GM21526 (cell line): ENCODE data around the gene DPY19L1.
"Not testable (repeated sequence)": the region's sequence is repeated elsewhere in the genome, so short reads cannot be mapped to it uniquely, and the experiment has no call there.

ENCODE experiments used
- ATAC-seq: cut with Tn5 transposase; IDR thresholded peaks from one replicate; pipeline ENCODE4 v1.9.1; 2021; ENCODE audit warnings: moderate library complexity; ENCODE audit not compliant: unreplicated experiment, low FRiP score

DPY19L1 gene

DNA sequence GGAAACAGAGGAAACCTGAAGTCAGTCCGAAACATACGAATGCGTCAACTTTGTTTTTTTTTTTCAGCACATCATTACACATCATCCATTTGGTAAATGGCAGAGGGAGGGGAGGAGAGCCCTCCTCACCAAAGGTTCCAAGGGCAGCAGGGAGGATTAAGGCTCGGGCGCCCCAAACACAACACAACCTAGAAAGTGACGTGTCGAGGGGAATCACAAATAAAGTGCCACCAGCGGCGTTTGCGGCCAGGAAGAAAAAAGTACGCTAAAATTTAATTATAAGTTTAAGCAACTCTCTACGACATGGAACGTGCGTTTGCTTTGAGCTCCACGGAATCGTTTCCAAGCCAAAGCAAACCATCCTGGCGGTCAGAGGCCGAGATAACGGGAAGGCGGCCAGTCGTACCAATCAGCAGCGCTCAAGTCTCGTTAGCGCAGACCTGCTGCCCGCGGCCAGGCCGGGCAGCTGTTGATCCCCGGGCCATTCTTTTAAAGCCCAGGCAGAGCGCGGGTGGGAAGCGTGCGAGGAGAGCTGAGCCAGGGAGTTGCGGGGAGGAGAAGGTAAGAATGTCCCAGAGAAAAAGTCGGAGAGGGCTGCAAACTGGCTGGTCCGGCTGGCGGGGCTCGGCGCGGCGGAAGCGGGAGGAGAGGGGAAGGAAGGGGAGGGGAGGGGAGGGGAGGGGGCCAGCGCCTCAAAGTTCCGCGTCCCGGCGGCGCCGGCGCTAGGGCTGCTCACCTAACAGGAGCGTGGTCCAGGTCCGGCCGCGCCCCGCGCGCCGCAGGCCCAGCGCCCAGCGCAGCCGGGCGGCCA is 719 bp downstream of the DPY19L1 start:
- ATAC-seq = no peak

DNA sequence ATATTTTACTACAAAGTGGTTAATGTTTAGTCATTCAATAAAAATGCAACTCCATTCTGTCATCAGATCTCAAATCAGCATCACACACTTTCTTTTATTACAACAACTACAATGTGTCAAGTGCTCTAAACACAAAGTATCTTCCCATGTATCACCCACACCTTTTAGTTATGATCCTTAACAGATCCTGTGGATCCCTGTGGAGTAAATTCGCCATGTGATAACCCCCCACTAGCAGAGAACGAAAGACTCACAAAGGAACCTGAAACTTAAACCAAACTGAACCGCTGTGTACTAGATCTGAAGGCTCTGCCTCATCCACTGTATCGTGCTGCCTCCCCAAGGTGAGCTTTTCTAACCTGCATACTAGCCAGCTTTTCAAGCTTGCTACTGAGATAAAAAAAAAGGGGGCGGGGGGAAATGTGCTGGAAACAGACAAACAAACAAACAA is 1.7 kb downstream of the DPY19L1 start:
- peak; percentile 19 for ATAC-seq

DNA sequence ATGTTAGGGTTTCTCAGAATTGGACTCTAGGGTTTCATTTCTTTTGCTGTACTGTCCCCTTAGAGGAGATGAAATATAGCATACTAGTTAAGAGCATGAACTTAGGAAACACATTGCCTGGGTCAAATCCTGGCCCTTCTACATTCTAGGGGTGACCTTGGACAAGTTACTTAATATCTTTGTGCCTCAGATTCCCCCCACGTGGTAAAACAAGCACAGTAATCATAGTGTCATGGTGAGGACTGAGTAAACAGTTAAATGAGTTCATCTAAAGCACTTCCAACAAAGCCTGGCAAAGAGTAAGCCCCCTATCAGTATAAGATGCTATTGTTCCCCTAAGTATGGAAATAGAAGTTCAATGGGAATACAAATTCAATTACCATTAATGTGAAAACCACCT is 5.1 kb downstream of the DPY19L1 start:
- ATAC-seq = no peak

DNA sequence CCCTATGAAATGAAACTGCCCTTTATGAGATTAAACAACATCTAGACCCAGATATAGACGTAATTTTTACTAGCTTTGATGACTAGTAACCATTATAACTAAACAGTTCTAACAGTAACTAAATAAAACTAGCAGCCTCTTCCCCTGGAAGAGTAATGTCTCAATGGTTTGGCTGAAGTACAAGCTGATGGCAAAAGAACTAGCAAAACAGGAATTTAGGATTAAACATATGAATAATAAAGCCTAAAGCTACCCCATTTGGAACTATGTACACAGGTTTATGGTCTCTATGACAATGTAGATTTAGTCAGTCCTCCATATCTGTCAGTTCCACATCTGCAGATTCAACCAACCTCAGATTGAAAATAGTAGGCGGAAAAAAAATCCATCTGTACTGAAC is 6.4 kb downstream of the DPY19L1 start:
- ATAC-seq = no peak

DNA sequence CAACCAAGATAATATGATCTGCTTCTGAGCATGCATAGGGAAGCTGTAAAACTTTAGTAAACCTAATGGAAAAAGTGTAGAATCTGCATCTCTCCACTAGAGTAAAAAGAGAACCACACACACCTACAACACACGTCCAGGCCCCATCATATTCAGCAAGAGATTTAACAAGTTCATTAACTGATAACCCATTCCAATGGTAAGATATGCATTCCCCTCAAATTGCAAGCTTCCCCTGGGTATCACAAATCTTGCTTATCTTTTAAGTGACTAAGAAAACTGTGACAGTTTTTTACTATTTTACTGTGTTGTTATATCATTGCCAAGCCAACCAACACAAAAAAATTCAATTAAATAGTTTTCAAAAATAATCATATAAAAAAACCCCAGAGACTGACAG is 8.0 kb downstream of the DPY19L1 start:
- ATAC-seq = no peak

DNA sequence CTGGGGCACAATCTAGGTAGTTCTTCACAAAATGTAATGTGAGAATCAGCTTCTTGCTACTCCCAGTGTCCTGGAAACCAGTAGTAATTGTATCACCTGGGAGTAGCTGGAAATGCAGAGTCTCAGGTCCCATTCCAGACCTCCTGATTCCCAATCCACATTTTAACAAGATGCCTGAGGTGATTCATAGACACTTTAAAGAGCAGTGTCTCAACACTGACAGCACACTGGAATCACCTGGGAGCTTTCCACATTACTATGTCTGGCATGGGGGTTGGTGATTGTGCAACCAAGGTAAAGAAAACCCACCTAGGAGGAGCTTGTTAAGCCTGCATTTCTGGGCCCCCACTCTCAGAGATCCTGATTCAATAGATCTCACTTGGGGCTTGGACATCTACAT is 11.1 kb downstream of the DPY19L1 start:
- no peak for ATAC-seq

DNA sequence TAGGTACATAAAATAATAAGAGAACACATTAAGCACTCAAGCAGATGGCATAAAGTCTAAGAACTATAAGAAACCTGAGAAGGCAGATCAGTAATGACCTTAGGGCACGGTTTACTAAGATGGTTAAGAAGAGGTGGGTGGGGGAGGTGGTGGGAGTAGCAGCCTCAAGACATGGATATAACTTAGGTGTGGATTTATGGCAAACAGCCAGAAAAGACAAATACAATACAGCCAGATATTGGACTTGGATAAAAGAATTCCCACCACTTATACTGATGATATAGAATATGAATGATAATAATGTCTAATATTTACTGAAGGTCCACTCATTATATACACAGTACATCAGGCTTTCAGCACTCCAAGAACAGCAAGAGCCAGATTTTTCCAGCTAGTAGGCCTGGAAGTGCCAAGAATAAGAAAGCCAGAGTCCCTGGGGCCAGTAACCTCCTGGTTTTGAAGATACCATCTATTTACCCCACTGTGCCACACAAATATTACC is 11.9 kb downstream of the DPY19L1 start:
- no peak for ATAC-seq

DNA sequence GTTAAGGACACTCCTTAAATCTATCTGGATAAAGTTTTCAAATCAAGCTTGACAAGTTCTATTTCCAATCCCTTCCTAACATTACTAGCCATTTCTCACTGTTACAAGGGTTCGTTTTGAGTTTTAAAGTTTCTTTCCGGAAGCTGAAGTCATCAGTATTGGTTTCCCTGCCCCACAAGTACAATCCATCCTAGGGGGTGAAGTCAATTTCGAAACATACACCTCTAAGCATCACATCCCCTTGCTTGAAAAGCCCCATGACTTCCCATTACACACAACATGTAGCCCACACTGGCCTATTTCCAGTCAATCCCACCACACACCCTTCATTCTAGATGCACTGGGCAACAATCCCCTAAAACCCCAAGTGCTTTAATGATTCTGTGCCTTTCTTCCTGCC is 13.0 kb downstream of the DPY19L1 start:
- no peak for ATAC-seq

DNA sequence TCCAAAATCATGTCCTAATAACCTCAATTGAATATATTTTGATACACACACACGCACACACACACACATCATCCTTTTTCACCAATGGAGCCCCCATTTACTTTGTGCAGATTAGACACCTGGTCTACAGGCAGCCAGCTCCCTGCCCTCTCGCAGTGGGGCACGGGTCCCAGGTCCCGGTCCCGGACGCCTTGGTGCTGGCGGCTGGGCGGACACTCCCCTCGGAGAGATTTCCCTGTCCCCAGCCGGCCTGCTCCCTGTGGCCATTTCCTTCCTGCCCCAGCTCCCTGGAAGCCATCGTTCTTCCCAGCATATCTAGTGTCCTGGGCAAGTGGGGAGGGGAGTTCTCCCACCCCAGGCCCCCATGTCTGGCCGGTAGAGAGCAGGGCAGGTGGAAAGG is 14.6 kb downstream of the DPY19L1 start:
- no peak for ATAC-seq

DNA sequence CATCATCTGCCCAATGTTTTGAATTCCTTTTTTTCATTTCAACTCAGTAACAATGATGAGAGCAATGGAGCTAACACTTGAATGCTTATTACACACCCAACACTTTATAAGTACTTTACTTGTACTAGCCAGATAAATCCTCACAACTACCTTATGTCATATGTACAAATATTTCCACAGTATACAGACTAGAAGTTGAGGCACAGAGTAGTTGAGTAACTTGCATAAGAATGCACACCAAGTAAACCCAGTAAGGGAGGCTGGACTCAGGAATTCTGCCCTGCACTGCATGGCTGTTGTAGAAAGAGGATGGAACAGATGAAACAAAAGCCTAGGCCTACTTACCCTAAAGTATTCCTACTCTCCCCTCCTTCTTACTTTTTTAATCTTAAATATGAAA is 15.8 kb downstream of the DPY19L1 start:
- no peak for ATAC-seq

DNA sequence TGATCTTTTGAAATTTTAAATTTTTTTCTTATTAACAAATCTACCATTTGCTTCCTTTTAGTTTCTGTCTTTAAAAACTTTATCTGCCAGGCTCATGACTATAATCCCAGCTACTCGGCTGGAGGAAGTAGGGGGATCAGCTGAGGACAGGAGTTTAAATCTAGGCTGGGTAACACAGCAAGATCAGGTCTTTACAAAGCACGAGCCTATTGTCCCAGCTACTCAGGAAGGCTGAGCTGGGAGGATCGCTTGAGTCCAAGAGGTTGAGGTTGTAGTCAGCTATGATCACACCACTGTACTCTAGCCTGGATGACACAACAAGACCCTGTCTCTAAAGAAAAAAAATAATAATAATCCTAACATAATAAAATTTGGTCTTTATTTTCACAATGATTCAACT is 17.5 kb downstream of the DPY19L1 start:
- no peak for ATAC-seq

DNA sequence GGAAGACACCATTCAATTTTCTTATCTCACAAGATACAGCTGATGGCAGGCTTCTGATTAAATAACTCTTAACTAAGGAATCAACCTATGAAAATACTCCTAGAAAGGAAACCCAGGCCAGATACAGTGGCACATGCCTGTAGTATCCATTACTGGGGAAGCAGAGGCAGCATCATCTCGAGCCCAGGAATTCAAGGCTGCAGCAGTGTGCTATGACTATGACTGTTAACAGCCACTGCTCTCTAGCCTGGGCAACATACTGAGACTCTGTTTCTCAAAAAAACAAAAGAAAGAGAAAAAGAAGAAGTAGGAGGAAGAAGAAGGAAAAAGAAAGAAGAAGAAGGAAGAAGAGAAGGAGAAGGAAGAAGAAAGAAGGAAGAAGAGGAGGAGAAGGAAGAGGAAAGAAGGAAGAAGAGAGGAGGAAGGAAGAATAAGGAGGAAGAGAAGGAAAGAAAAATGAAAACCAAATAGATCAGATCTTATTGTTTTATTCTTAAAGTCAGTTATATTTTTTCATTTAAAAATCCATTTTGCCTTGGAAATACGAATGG is 18.0 kb downstream of the DPY19L1 start:
- ATAC-seq = no peak

DNA sequence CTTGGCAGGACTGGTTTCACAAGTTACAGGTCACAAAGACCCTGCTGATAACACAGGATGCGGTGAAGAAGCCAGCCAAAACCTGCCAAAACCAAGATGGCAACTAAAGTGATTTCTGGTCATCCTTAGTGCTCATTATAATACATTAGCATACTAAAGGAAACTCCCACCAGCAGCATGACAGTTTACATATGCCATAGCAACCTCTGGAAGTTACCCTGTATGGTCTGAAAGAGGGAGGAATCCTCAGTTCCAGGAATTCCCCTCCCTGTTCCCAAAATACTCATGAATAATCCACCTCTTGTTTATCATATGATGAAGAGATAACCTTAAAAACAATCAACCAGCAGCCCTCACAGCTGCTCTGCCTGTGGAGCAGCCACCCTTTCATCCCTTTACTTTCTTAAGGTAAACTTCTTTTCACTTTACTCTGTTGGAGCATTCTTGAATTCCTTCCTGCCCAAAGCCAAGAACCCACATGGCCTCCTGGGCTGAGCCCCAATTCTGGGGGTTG is 21.9 kb downstream of the DPY19L1 start:
- no peak for ATAC-seq

DNA sequence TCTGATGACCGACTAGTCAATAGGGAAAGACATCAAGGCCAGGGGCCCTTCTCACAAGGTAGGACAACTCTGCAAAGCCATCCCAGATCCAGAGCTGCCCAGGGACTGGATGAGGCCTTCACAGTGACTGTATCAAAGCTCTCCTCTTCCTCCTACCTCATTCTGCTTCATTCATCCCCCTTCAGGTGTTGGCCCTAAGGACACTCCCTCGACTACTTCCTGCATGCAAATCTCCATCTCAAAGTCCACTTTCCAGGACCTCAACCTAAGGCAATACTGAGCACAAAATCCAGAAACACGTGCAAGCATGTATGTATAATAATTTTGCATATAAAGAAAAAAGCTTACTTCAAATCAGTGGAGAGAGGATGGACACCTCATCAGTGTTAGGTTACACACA is 25.1 kb downstream of the DPY19L1 start:
- no peak for ATAC-seq

DNA sequence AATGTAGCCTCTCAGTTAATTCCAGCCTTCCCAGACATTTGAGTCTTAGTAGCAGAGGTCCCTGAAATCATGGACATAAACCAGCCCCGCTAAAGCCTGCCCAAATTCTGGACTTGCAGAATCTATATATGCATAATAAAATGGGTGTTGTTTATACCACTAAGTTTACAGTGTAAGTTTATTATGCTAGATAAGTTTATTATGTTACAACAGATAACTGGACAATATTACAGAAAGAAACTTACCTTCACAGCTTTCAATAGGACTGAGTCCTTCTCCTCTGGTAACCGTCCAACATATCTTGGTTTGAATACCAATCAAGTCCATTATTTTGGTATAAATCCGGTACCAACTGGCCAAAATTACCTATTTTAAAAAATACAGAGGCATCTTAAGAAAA is 26.2 kb downstream of the DPY19L1 start:
- no peak for ATAC-seq

DNA sequence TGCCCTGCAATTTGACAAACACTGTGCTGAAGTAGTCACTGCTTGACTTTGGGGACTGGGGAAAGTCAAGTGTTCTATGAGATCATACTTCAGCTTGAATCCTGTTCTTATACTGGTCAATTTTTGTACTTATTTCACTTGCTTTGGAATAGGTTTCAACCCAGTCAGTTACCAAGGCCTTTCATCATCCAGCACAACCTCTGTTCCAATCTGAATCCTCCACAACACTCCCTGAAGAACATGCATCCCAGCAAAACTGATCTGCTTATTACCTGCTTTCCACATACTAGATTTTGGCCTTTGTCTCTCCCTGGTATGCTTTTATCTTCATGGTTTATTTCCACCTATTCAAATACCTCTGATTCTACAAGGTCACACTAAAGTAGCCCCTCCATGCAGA is 29.5 kb downstream of the DPY19L1 start:
- no peak for ATAC-seq

DNA sequence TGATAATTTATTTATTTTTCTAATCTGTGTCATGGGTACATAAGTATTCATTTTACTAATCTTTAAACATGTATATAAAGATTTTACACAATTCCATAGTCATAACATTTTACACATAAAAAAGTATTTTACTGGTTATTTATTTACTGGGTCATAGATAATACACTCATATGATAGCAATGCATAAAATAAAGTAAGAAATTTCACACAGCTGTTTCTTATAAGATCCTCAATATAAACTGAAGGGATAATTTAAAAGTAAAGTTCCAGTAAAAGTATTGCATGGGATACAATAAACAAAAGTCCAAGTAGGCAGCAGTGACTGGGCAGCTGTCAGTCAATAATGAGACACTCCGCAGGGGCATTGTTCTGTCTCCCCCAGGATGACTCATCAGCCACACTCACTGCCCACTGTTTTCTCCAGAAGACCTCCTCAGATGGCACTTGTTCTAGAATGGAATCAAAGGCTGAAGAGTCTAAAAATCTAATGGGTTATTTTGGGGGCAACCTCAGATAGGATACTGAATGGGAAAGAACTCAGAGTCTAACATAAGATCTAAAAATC is 32.7 kb downstream of the DPY19L1 start:
- ATAC-seq = no peak

DNA sequence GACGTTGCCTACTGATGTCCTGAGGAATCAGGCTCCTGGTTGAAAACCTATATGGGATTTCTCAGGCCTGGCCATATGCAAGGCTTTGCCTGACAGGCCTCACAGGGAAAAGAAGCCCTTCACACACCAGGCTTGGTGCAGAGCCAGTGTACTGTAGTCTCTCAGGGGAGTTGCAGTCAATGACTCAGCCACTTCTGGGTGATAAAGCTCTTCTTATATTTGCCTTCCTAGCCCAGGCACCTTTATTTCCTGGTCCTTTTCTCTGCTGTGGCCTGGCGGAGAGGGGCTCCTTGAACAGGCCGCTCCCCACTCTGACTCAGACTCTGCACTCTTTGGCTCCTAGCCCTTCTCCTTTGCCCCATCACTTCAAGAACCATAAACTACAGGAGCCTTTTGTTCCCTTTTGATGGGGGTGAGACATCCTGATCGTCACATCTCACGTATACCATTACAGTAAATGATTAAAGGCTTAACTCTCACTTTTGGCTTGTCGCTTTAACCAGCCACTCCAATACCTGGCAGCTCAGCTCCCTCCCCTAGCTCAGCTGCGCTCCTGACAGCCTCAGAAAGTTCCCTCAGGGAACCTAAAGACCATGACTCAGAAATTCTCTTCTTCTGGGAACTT is 33.5 kb downstream of the DPY19L1 start:
- ATAC-seq = no peak

DNA sequence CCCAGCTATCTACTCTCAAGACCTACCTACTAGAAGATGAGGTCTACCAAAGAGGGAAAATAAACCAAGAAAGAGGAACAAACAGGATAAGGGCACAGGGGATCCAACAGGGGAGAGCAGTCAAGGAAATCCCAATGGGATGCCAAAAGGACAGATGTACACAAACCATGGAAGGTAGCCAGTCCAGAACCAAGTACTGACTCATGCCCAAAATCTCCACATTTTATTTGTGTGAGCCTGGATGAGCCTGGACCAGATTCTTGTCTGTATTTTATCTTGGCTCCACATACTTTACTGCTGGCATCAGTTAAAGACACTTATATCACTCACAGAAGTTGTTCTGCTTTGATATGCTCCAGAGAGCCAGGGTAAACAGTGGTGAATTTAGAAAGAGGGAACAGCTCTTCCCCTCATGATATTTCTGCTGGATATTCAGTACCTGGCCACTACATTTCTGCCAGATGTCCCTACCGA is 34.1 kb downstream of the DPY19L1 start:
- ATAC-seq = not testable (repeated sequence)

DNA sequence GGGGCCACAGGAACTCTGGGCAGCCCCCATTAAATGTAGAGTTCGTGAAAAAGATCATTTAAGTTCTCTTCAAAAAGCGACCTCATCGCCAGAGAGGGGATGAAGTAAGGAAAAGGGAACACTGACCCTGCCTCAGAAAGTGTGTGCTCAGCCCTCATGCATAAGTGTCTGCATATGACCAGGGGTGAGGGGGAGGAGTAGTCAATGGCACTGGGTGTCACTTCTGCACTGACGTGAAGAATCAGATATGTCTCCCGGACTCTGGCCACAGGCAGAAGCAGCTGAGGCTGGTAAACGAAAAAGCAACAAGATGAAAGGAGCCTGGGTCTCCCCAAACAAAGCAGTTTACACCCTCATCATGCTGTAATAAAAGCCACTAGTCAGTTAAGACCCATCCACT is 39.0 kb downstream of the DPY19L1 start:
- not testable (repeated sequence) for ATAC-seq
